ENCODE results near the gene DCAF6.

DCAF6 gene

GRCh38 chr1:168098534-168099320, 162.2 kb downstream of the DCAF6 start:
- no peak overlapping the region for H3K27ac ChIP-seq
- TF ChIP-seq ZFX (IDR thresholded peaks at IDR 0.05; ENCODE audit: borderline replicate concordance), result no peak
- TF ChIP-seq, protein P1, sequence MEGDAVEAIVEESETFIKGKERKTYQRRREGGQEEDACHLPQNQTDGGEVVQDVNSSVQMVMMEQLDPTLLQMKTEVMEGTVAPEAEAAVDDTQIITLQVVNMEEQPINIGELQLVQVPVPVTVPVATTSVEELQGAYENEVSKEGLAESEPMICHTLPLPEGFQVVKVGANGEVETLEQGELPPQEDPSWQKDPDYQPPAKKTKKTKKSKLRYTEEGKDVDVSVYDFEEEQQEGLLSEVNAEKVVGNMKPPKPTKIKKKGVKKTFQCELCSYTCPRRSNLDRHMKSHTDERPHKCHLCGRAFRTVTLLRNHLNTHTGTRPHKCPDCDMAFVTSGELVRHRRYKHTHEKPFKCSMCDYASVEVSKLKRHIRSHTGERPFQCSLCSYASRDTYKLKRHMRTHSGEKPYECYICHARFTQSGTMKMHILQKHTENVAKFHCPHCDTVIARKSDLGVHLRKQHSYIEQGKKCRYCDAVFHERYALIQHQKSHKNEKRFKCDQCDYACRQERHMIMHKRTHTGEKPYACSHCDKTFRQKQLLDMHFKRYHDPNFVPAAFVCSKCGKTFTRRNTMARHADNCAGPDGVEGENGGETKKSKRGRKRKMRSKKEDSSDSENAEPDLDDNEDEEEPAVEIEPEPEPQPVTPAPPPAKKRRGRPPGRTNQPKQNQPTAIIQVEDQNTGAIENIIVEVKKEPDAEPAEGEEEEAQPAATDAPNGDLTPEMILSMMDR (IDR thresholded peaks at IDR 0.05), result no peak

GRCh38 chr1:168099337-168099801, 162.9 kb downstream of the DCAF6 start:
- no peak overlapping the region for H3K27ac ChIP-seq
- TF ChIP-seq ZFX (IDR thresholded peaks at IDR 0.05; ENCODE audit: borderline replicate concordance), result no peak
- TF ChIP-seq, protein P1 (IDR thresholded peaks at IDR 0.05), result no peak

DNA sequence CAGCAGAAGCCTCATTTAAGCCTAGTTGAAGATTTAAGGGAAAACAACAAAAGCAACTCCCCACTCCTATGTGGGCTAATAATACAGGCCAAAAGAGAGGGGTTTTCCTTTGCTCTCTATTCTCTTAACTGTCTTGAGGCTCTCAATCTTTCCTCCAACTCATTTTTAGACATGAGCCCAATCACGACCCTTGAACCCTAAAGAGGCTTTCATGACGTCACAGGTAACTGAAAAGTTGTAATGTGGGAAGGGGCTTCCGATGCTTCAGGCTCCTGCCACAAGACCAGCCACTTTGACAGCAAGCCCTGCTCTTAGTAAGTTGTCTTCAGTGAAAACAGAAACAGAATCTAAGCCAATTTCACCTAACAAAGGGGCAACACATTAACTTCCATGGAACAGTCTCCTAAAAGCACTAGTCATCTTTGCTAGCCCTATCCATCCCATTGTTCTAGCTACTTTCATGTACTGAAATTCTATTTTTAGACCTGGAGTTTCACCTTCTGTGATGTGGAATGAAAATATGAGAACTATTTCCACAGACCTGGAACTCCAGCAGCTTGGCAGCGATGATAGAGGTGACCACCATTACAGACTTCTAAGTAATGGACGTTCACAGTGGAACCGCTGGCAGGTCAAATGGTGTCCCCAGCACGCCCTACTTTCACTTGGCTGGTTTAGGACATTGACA, 164.0 kb downstream of the DCAF6 start:
- TF ChIP-seq ZFX (IDR thresholded peaks at IDR 0.05; ENCODE audit: borderline replicate concordance), result no peak
- TF ChIP-seq, protein P1 (IDR thresholded peaks at IDR 0.05), result no peak
- no peak overlapping the region for H3K27ac ChIP-seq

DNA sequence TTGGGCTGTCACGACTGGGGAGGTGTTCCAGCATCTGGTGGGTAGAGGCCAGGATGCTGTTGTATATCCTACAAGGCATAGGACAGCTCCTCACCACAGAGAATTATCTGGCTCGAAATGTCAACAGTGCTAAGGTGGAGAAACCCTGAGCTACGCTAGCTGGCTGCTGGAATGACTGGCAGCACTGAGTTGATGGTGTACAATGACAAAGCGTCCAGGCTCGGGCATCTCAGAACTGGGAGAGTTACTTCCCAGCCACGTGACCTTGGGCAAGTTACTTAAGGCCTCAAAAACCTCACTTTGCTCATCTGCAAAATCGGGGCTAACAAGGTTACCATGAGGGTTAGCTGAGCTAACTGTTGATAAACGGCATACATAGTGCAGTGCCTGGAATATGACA, 164.9 kb downstream of the DCAF6 start:
- H3K27ac ChIP-seq, result no peak overlapping the region
- TF ChIP-seq ZFX (IDR thresholded peaks at IDR 0.05; ENCODE audit: borderline replicate concordance), result no peak
- TF ChIP-seq, protein P1 (IDR thresholded peaks at IDR 0.05), result no peak

- TF ChIP-seq ZFX (IDR thresholded peaks at IDR 0.05; ENCODE audit: borderline replicate concordance), result no peak
- TF ChIP-seq, protein P1 (IDR thresholded peaks at IDR 0.05), result no peak
- no peak overlapping the region for H3K27ac ChIP-seq
These were observed 166.0 kb downstream of the DCAF6 start for GRCh38 chr1:168102487-168102886.

GRCh38 chr1:168104535-168104934, 168.1 kb downstream of the DCAF6 start:
- no peak for TF ChIP-seq ZFX (IDR thresholded peaks at IDR 0.05; ENCODE audit: borderline replicate concordance)
- TF ChIP-seq, protein P1 (IDR thresholded peaks at IDR 0.05), result no peak
- H3K27ac ChIP-seq, result no peak overlapping the region

GRCh38 chr1:168105846-168106245, 169.4 kb downstream of the DCAF6 start:
- TF ChIP-seq, protein P1 (IDR thresholded peaks at IDR 0.05), result no peak
- no peak for TF ChIP-seq ZFX (IDR thresholded peaks at IDR 0.05; ENCODE audit: borderline replicate concordance)
- H3K27ac ChIP-seq, result no peak overlapping the region
